AG10803 (cell line): ENCODE data around the gene VAC14.

Source experiments
- DNase-seq: peaks from one replicate; pipeline ENCODE4 v3.0.0; 2010; ENCODE audit warnings: low read depth
- H3K4me3 ChIP-seq: 2 replicates; pipeline ENCODE4 v1.5.1; 2011; ENCODE audit warnings: mild to moderate bottlenecking, low read length, control low read depth
- TF ChIP-seq, protein P1 (sequence below): conservative IDR thresholded peaks from 2 replicates; pipeline ENCODE4 v1.5.1; 2011; ENCODE audit warnings: mild to moderate bottlenecking, low read length, control low read depth, inconsistent platforms

Gene VAC14

GRCh38 chr16:70775399-70775798, 25.6 kb downstream of the VAC14 start:
- DNase-seq = no peak
- H3K4me3 ChIP-seq = no peak overlapping the region
- TF ChIP-seq, protein P1, sequence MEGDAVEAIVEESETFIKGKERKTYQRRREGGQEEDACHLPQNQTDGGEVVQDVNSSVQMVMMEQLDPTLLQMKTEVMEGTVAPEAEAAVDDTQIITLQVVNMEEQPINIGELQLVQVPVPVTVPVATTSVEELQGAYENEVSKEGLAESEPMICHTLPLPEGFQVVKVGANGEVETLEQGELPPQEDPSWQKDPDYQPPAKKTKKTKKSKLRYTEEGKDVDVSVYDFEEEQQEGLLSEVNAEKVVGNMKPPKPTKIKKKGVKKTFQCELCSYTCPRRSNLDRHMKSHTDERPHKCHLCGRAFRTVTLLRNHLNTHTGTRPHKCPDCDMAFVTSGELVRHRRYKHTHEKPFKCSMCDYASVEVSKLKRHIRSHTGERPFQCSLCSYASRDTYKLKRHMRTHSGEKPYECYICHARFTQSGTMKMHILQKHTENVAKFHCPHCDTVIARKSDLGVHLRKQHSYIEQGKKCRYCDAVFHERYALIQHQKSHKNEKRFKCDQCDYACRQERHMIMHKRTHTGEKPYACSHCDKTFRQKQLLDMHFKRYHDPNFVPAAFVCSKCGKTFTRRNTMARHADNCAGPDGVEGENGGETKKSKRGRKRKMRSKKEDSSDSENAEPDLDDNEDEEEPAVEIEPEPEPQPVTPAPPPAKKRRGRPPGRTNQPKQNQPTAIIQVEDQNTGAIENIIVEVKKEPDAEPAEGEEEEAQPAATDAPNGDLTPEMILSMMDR = no peak

- TF ChIP-seq, protein P1 = no peak
- DNase-seq = no peak
- no peak overlapping the region for H3K4me3 ChIP-seq
These were observed 26.7 kb downstream of the VAC14 start for GRCh38 chr16:70774261-70774660.

DNA sequence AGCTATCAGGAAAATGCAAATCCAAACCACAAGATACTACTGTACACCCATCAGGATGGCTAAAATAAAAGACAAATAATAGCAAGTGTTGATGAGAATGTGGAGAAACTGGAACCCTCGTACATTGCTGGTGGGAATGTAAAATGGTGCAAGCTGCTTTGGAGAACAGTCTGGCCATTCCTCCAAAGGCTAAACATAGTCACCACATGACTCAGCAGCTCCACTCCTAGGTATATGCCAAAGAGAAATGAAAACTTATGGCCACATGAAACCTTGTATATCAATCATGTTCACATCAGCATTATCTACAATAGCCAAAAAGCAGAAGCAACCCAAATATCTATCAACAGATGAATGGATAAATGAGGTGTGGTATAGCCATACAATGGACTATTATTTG, 28.5 kb downstream of the VAC14 start:
- DNase-seq = peak; percentile 31
- no peak overlapping the region for H3K4me3 ChIP-seq
- TF ChIP-seq, protein P1 = no peak

GRCh38 chr16:70770626-70771552, 30.1 kb downstream of the VAC14 start:
- TF ChIP-seq, protein P1 = peak; percentile 96
- H3K4me3 ChIP-seq = no peak overlapping the region
- peak; percentile 48 for DNase-seq

- DNase-seq = no peak
- TF ChIP-seq, protein P1 = no peak
- H3K4me3 ChIP-seq = no peak overlapping the region
These were observed 30.7 kb downstream of the VAC14 start for GRCh38 chr16:70770291-70770625.

DNA sequence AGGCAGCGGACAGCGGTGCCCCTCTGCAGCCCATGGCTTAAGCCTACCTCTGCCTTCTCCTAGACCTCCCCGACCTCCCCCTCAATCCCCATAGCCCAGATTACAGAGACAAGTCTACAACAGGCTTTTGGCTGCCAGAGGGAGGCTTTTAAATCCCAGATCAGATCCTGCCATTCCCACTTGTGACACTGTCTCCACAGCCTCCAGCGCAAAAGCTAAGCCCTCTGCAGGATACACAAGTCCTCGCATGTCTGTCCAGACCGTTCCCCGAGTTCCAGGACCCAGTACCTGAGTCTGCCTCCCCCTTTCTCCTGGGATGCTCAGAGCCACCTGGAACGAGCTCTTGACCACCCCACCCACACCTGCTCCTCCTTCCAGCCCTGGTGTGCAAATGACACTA, 31.2 kb downstream of the VAC14 start:
- TF ChIP-seq, protein P1 = no peak; the same call in 1 of the 2 replicates
- H3K4me3 ChIP-seq = no peak overlapping the region
- DNase-seq = no peak

GRCh38 chr16:70769131-70769530, 31.8 kb downstream of the VAC14 start:
- no peak for DNase-seq
- H3K4me3 ChIP-seq = no peak overlapping the region
- TF ChIP-seq, protein P1 = no peak
